GM12878 (cell line): Measurements from ENCODE around the gene GJD3. TPM values are rescaled to one million over a fixed set of nuclear protein-coding genes. Genes with fewer than 3 reads are reported as not detected.

ENCODE experiments used
- ATAC-seq: fragments of 200-7000 bp; cut with Tn5 transposase; 3 replicates; pipeline ENCODE4 v1.9.1; 2020; ENCODE audit warnings: mild to moderate bottlenecking, moderate library complexity
- BruUV-seq: library from RNA; stranded (reverse); fragments of 400-500 nt; replicated peaks from 2 replicates; lab custom pipeline; 2021; lab: Mats Ljungman, UMichigan
- CTCF ChIA-PET: fragments of 300-600 bp; sonication (Branson Sonifier 250); formaldehyde crosslinking; extraction: SDS; loops from one replicate; lab custom pipeline; 2021; ENCODE audit warnings: inconsistent platforms; lab: Yijun Ruan, JAX
- POLR2A ChIA-PET: fragments of 350-600 bp; formaldehyde crosslinking; extraction: SDS; loops from one replicate; lab custom pipeline; 2021; ENCODE audit warnings: inconsistent platforms; lab: Charles Lee
- RAD21 ChIA-PET: fragments of 300-600 bp; sonication (Branson Sonifier 250); formaldehyde crosslinking; loops from one replicate; lab custom pipeline; 2023; ENCODE audit warnings: antibody characterized with exemption; ENCODE audit not compliant: unreplicated experiment; lab: Charles Lee
- SMC1A ChIA-PET: fragments of 300-600 bp; sonication (Branson Sonifier 250); formaldehyde crosslinking; loops from one replicate; lab custom pipeline; 2023; ENCODE audit not compliant: unreplicated experiment, uncharacterized antibody; lab: Charles Lee
- DNase-seq: peaks from one replicate; pipeline ENCODE4 v3.0.0-alpha.2; 2011; ENCODE audit warnings: low read depth, low spot score
- FAIRE-seq: peaks from 3 replicates; lab custom pipeline; 2011; peaks lifted over from hg19 to GRCh38; lab: Jason Lieb, UNC
- H2AFZ ChIP-seq: 2 replicates; pipeline ENCODE4 v1.6.0; 2011; ENCODE audit warnings: low read depth, low read length, control low read depth; ENCODE audit not compliant: control insufficient read depth
- H3K27ac ChIP-seq: 2 replicates; pipeline ENCODE4 v1.5.1; 2011; ENCODE audit warnings: control low read depth; ENCODE audit not compliant: control insufficient read depth, insufficient read depth
- H3K27me3 ChIP-seq, 2 experiments: replicated peaks in 1 of 2; 2 replicates each; pipeline versions ENCODE4 v1.6.0 to v1.6.1; 2011; ENCODE audit warnings: low read length in 1 of 2; ENCODE audit not compliant: control insufficient read depth in 2 of 2, insufficient read depth in 2 of 2
- H3K36me3 ChIP-seq, 2 experiments: 2 replicates each; pipeline ENCODE4 v1.5.1; 2011; ENCODE audit warnings: low read length in 1 of 2; ENCODE audit not compliant: control insufficient read depth in 2 of 2, insufficient read depth in 2 of 2
- H3K4me1 ChIP-seq: 2 replicates; pipeline ENCODE4 v1.6.1; 2011; ENCODE audit warnings: mild to moderate bottlenecking, low read length, moderate library complexity, mixed read lengths; ENCODE audit not compliant: control insufficient read depth, insufficient read depth
- H3K4me2 ChIP-seq: 2 replicates; pipeline ENCODE4 v1.6.0; 2011; ENCODE audit warnings: control low read depth; ENCODE audit not compliant: control insufficient read depth, insufficient read depth
- H3K4me3 ChIP-seq: fragments of 200-600 bp; sonication (generic); 2 replicates; pipeline ENCODE4 v1.5.1; 2016
- H3K79me2 ChIP-seq: 2 replicates; pipeline ENCODE4 v1.6.0; 2011; ENCODE audit warnings: low read length; ENCODE audit not compliant: control insufficient read depth, insufficient read depth
- H3K9ac ChIP-seq: 2 replicates; pipeline ENCODE4 v1.8.0; 2011; ENCODE audit warnings: low read length, control low read depth, mixed read lengths; ENCODE audit not compliant: control insufficient read depth, insufficient read depth
- H3K9me3 ChIP-seq: replicated peaks from 3 replicates; pipeline ENCODE4 v1.5.1; 2011; ENCODE audit warnings: mild to moderate bottlenecking, low read length; ENCODE audit not compliant: control insufficient read depth, insufficient read depth
- H4K20me1 ChIP-seq: 2 replicates; pipeline ENCODE4 v1.6.0; 2011; ENCODE audit not compliant: control insufficient read depth, insufficient read depth
- IKZF2 ChIP-seq, 2 experiments: fragments of 450-650 bp; IDR thresholded peaks; 2 replicates each; pipeline ENCODE4 v1.6.1; 2017; ENCODE audit warnings: mild to moderate bottlenecking in 2 of 2, moderate library complexity in 2 of 2
- KAT2A ChIP-seq: conservative IDR thresholded peaks from 2 replicates; pipeline ENCODE4 v1.6.1; 2011; ENCODE audit warnings: low read depth, low read length; ENCODE audit not compliant: control insufficient read depth
- KDM1A ChIP-seq: fragments of 200-600 bp; sonication (generic); IDR thresholded peaks from 2 replicates; pipeline ENCODE4 v1.6.1; 2016; ENCODE audit warnings: borderline replicate concordance
- MXI1 ChIP-seq: fragments of 150-350 bp; IDR thresholded peaks from 2 replicates; pipeline ENCODE4 v1.6.1; 2011; ENCODE audit warnings: low read depth, mild to moderate bottlenecking, inconsistent platforms, low read length, improper control_type of control experiment
- NFIC ChIP-seq: IDR thresholded peaks from 2 replicates; pipeline ENCODE4 v1.6.1; 2012; ENCODE audit warnings: low read depth, mild to moderate bottlenecking, inconsistent platforms, low read length, moderate library complexity
- NFYB ChIP-seq: IDR thresholded peaks from 2 replicates; pipeline ENCODE4 v1.6.1; 2011; ENCODE audit warnings: low read depth, mild to moderate bottlenecking, low read length, improper control_type of control experiment, moderate library complexity; ENCODE audit not compliant: insufficient read depth
- PAX5 ChIP-seq: IDR thresholded peaks from 2 replicates; pipeline ENCODE4 v1.6.1; 2011; ENCODE audit warnings: low read depth, low read length, borderline replicate concordance
- SIN3A ChIP-seq: IDR thresholded peaks from 2 replicates; pipeline ENCODE4 v1.6.1; 2012; ENCODE audit warnings: low read depth, low read length, improper control_type of control experiment
- SP1 ChIP-seq: IDR thresholded peaks from one replicate; pipeline ENCODE4 v1.6.1; 2011; ENCODE audit warnings: low read depth, low read length
- whole genome bisulfite sequencing: methylation state at CpG from one replicate; pipeline ENCODE4 v1.1.6; 2016; ENCODE audit warnings: low lambda C conversion rate; ENCODE audit not compliant: insufficient replicate concordance, insufficient coverage; ENCODE audit errors: missing lambda C conversion rate; 5-methylcytosine and 5-hydroxymethylcytosine counted together
- in situ Hi-C: fragments of 300-500 bp; cut with MboI; formaldehyde crosslinking; loops from 9 replicates; pipeline ENCODE4 v1.14.3; 2018; ENCODE audit warnings: mixed read lengths
- intact Hi-C: fragments of 100-400 bp; cut with micrococcal nuclease; formaldehyde crosslinking; loops from one replicate; pipeline ENCODE4 v1.14.2; 2022; ENCODE audit not compliant: unreplicated experiment
- polyA plus RNA-seq, 11 experiments: library from polyadenylated mRNA; depleted of rRNA in 4 of 11; unstranded in 6 of 11; stranded (reverse) in 5 of 11; fragments of >200 nt; fragmentation: Nextera tagmentation in 4 of 11; fragmentation: Illumina TruSeq in 1 of 11; extraction: Ambion mirVana in 4 of 11; extraction: Trizol in 1 of 11; gene quantifications; 1 replicate in 1 of 11; 2 replicates in 10 of 11; pipeline versions ENCODE4 v1.2.1 to v1.2.3, GENCODE V29; 2011 to 2016; ENCODE audit warnings: inconsistent platforms in 2 of 11, missing spikeins in 2 of 11, low read depth in 1 of 11
- total RNA-seq, 4 experiments: library from RNA; depleted of rRNA in 3 of 4; stranded (reverse); fragments of >200 nt in 3 of 4; fragmentation: Illumina TruSeq in 1 of 4; extraction: Trizol in 1 of 4; gene quantifications; 2 replicates each; pipeline versions ENCODE4 v1.2.1 to v1.2.3, GENCODE V29; 2013 to 2021
- TF ChIP-seq, protein P1 (sequence below): fragments of 450-650 bp; formaldehyde crosslinking; IDR thresholded peaks from 2 replicates; pipeline ENCODE4 v1.4.0; 2022; ENCODE audit warnings: mild to moderate bottlenecking, moderate library complexity

GJD3 gene
- total and polyA plus RNA-seq, 10 of the 15 experiments (the other 5 are each of a cell fraction or from before 2014, with no cell fraction given): 1.6 TPM; not detected in 9

GRCh38 chr17:40338941-40339649 lies 25.4 kb downstream of the GJD3 start:
- peaks cover 38% of the 10 kb centered on the region for H3K4me1 ChIP-seq
- no peak overlapping the region for H3K9ac ChIP-seq
- no peak overlapping the region for H3K4me3 ChIP-seq
- H3K79me2 ChIP-seq: peaks cover 55% of the 10 kb centered on the region
- intact Hi-C loops: no loop called here
- H3K9me3 ChIP-seq: no peaks in the 10 kb centered on the region
- H3K27me3 ChIP-seq: no peaks in the 10 kb centered on the region
- no peak overlapping the region for H3K4me2 ChIP-seq
- ChIA-PET SMC1A (interaction anchor here (0.6 to 1.1 kb wide), 4 partner anchors 11 to 68 kb away, joined by 3 read pairs; no protein-coding TSS in a partner anchor), CTCF (interaction anchor here (0.6 to 1.9 kb wide), 7 partner anchors 13 to 76 kb away, joined by 3 to 7 read pairs (median 4); no protein-coding TSS in a partner anchor), RAD21 (interaction anchor here (0.6 to 1.1 kb wide), 2 partner anchors 36 to 135 kb away, joined by 4 to 5 read pairs; no protein-coding TSS in a partner anchor), POLR2A (interaction anchor here (1.0 to 1.2 kb wide), 2 partner anchors 10 to 21 kb away, joined by 3 to 4 read pairs; no protein-coding TSS in a partner anchor)
- ATAC-seq (no peak), FAIRE-seq (no peak), DNase-seq (no peak)
- no peak overlapping the region for H3K27ac ChIP-seq
- no peak overlapping the region for H2AFZ ChIP-seq
- in situ Hi-C loops: no loop called here
- H3K36me3 ChIP-seq: peaks cover 17 to 20% of the 10 kb centered on the region in 2 experiments
- no TSS peak for BruUV-seq
- WGBS: 82% methylated on average over 13 of the region's 13 CpGs
- TF ChIP-seq SIN3A: no peak
- TF ChIP-seq KDM1A: no peak
- TF ChIP-seq, protein P1, sequence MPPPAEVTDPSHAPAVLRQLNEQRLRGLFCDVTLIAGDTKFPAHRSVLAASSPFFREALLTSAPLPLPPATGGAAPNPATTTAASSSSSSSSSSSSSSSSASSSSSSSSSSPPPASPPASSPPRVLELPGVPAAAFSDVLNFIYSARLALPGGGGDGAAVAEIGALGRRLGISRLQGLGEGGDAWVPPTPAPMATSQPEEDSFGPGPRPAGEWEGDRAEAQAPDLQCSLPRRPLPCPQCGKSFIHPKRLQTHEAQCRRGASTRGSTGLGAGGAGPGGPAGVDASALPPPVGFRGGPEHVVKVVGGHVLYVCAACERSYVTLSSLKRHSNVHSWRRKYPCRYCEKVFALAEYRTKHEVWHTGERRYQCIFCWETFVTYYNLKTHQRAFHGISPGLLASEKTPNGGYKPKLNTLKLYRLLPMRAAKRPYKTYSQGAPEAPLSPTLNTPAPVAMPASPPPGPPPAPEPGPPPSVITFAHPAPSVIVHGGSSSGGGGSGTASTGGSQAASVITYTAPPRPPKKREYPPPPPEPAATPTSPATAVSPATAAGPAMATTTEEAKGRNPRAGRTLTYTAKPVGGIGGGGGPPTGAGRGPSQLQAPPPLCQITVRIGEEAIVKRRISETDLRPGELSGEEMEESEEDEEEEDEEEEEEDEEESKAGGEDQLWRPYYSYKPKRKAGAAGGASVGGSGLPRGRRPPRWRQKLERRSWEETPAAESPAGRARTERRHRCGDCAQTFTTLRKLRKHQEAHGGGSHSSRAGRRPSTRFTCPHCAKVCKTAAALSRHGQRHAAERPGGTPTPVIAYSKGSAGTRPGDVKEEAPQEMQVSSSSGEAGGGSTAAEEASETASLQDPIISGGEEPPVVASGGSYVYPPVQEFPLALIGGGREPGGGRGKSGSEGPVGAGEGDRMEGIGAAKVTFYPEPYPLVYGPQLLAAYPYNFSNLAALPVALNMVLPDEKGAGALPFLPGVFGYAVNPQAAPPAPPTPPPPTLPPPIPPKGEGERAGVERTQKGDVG (CRISPR knock-in tag): no peak
- TF ChIP-seq MXI1: no peak
- TF ChIP-seq NFYB: no peak
- no peak for TF ChIP-seq KAT2A
- no peak for TF ChIP-seq NFIC
- TF ChIP-seq SP1: no peak
- no peak for TF ChIP-seq PAX5
- no peak for TF ChIP-seq IKZF2 (IDR thresholded peaks at IDR 0.05)
- H4K20me1 ChIP-seq: no peaks in the 10 kb centered on the region; the same call in 1 of the 2 replicates
